ENCODE measurements around the gene LMBRD1.

LMBRD1 gene

DNA sequence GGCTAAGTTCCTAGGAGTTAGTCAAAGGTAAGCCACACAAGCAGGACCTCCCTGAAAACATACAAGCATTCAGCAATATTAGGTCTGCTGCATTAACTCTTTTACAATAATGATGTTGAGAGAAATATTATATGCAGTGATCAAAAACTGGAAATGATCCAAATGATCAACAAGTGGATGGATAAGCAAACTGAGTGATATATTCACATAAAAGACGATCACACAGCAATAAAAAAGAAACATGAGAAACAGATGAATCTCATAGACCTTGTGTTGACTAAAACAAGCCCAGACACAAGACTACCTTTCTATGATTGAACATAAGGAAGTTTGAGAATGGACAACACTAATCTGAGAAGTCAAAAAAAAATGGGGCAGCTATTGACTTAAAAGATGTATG lies 39.9 kb downstream of the LMBRD1 start:
- Histone ChIP-seq H3K4me3 (ENCODE audit: low read depth, low read length) (no peak overlapping the region), H3K27ac (ENCODE audit: extremely low read depth, low read depth, low read length) (no peak overlapping the region), H3K9me3 (ENCODE audit: control insufficient read depth, insufficient read depth, low read depth, low read length) (no peaks in the 10 kb centered on the region), H3K36me3 (ENCODE audit: control insufficient read depth in 2 of 2, insufficient read depth in 1 of 2, low read length in 2 of 2) (no peaks in the 10 kb centered on the region), H3K4me1 (ENCODE audit: control insufficient read depth, insufficient read depth, low read length) (no peaks in the 10 kb centered on the region)
- POLR2A ChIA-PET = no interaction called here
- TF ChIP-seq ZEB2 (tag by site-specific recombination; IDR thresholded peaks at IDR 0.05) (no peak), ZNF214 (tag by site-specific recombination; IDR thresholded peaks at IDR 0.05; ENCODE audit: borderline replicate concordance) (no peak), ZBTB21 (tag by site-specific recombination; IDR thresholded peaks at IDR 0.05) (no peak), SCRT1 (tag by site-specific recombination; IDR thresholded peaks at IDR 0.05; ENCODE audit: borderline replicate concordance) (0 out of 2 replicates have a peak, but pooled peaks have one; percentile 55), SCRT2 (tag by site-specific recombination; IDR thresholded peaks at IDR 0.05) (peak; percentile 80), ZBTB1 (tag by site-specific recombination; IDR thresholded peaks at IDR 0.05) (no peak), ZNF530 (tag by site-specific recombination; IDR thresholded peaks at IDR 0.05; ENCODE audit: low read depth) (no peak), ZNF48 (tag by site-specific recombination; IDR thresholded peaks at IDR 0.05) (no peak), ZNF501 (tag by site-specific recombination; IDR thresholded peaks at IDR 0.05) (no peak), ZNF24 (tag by site-specific recombination; IDR thresholded peaks at IDR 0.05) (no peak)
- TF ChIP-seq, protein P1, sequence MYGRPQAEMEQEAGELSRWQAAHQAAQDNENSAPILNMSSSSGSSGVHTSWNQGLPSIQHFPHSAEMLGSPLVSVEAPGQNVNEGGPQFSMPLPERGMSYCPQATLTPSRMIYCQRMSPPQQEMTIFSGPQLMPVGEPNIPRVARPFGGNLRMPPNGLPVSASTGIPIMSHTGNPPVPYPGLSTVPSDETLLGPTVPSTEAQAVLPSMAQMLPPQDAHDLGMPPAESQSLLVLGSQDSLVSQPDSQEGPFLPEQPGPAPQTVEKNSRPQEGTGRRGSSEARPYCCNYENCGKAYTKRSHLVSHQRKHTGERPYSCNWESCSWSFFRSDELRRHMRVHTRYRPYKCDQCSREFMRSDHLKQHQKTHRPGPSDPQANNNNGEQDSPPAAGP (tag by site-specific recombination; IDR thresholded peaks at IDR 0.05) = no peak
- TF ChIP-seq, protein P2, sequence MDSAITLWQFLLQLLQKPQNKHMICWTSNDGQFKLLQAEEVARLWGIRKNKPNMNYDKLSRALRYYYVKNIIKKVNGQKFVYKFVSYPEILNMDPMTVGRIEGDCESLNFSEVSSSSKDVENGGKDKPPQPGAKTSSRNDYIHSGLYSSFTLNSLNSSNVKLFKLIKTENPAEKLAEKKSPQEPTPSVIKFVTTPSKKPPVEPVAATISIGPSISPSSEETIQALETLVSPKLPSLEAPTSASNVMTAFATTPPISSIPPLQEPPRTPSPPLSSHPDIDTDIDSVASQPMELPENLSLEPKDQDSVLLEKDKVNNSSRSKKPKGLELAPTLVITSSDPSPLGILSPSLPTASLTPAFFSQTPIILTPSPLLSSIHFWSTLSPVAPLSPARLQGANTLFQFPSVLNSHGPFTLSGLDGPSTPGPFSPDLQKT (IDR thresholded peaks at IDR 0.05; ENCODE audit: borderline replicate concordance, low read depth, low read length) = no peak
- CTCF ChIA-PET = interaction anchor here (0.6 to 0.7 kb wide), 2 partner anchors 571 to 1121 kb away, joined by 3 read pairs; no protein-coding TSS in a partner anchor

DNA sequence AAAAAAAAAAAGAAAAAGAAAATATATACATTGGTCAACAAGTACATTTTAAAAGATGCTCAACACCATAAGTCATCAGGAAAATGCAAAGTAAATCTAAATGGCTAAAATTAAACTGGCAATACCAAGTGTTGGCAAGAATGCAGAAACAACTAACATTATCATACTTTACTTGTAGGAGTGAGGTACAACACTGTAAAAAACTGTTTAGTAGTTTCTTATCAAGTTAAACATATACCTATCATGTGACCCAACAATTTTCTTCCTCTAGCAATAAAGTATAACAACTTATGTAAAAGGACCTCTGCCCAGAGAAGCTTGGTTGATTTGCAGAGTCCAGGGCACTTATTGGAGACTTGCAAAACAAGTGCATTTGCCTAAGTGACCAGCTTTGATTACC lies 40.4 kb downstream of the LMBRD1 start:
- TF ChIP-seq ZSCAN16 (tag by site-specific recombination; IDR thresholded peaks at IDR 0.05) = no peak
- TF ChIP-seq, protein P3, sequence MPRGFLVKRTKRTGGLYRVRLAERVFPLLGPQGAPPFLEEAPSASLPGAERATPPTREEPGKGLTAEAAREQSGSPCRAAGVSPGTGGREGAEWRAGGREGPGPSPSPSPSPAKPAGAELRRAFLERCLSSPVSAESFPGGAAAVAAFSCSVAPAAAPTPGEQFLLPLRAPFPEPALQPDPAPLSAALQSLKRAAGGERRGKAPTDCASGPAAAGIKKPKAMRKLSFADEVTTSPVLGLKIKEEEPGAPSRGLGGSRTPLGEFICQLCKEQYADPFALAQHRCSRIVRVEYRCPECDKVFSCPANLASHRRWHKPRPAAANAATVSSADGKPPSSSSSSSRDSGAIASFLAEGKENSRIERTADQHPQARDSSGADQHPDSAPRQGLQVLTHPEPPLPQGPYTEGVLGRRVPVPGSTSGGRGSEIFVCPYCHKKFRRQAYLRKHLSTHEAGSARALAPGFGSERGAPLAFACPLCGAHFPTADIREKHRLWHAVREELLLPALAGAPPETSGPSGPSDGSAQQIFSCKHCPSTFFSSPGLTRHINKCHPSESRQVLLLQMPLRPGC (tag by site-specific recombination; IDR thresholded peaks at IDR 0.05) = no peak
- TF ChIP-seq, protein P4, sequence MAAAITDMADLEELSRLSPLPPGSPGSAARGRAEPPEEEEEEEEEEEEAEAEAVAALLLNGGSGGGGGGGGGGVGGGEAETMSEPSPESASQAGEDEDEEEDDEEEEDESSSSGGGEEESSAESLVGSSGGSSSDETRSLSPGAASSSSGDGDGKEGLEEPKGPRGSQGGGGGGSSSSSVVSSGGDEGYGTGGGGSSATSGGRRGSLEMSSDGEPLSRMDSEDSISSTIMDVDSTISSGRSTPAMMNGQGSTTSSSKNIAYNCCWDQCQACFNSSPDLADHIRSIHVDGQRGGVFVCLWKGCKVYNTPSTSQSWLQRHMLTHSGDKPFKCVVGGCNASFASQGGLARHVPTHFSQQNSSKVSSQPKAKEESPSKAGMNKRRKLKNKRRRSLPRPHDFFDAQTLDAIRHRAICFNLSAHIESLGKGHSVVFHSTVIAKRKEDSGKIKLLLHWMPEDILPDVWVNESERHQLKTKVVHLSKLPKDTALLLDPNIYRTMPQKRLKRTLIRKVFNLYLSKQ (tag by site-specific recombination; IDR thresholded peaks at IDR 0.05; ENCODE audit: borderline replicate concordance) = no peak
- TF ChIP-seq PRDM1 (tag by site-specific recombination; IDR thresholded peaks at IDR 0.05) = no peak
- TF ChIP-seq ZBTB21 (tag by site-specific recombination; IDR thresholded peaks at IDR 0.05) = no peak
- no peak for TF ChIP-seq ZNF433 (tag by site-specific recombination; IDR thresholded peaks at IDR 0.05; ENCODE audit: low read depth)
- no peak for TF ChIP-seq ZBTB17 (tag by site-specific recombination; IDR thresholded peaks at IDR 0.05)
- no peak for TF ChIP-seq ZNF311 (tag by site-specific recombination; IDR thresholded peaks at IDR 0.05; ENCODE audit: borderline replicate concordance)
- no peak for TF ChIP-seq GLIS2 (tag by site-specific recombination; IDR thresholded peaks at IDR 0.05)
- Histone ChIP-seq H3K9me3 (ENCODE audit: control insufficient read depth, insufficient read depth, low read depth, low read length) (no peaks in the 10 kb centered on the region), H3K4me3 (ENCODE audit: low read depth, low read length) (no peak overlapping the region), H3K27ac (ENCODE audit: extremely low read depth, low read depth, low read length) (no peak overlapping the region), H3K36me3 (ENCODE audit: control insufficient read depth in 2 of 2, insufficient read depth in 1 of 2, low read length in 2 of 2) (no peaks in the 10 kb centered on the region; a peak in 1 of 3 replicates), H3K4me1 (ENCODE audit: control insufficient read depth, insufficient read depth, low read length) (no peaks in the 10 kb centered on the region)
- ChIA-PET CTCF (interaction anchor here (0.6 kb wide), 1 partner anchor 1121 kb away, joined by 3 read pairs; no protein-coding TSS in a partner anchor), POLR2A (no interaction called here)
